Right lobe of liver (tissue), 6 donors: ENCODE results near the gene ZNF438. TPM values are rescaled to one million over a fixed set of nuclear protein-coding genes. Genes with fewer than 3 reads are reported as not detected.
"Not testable (repeated sequence)": the region's sequence is repeated elsewhere in the genome, so short reads cannot be mapped to it uniquely, and the experiment has no call there.

Experiments used
- ATAC-seq, 4 donors: fragments of 200-7000 bp; cut with Tn5 transposase; one replicate each; pipeline ENCODE4 v1.9.1; 2020; ENCODE audit warnings: mild to moderate bottlenecking in 4 of 4, moderate library complexity in 4 of 4
- DNase-seq, 3 donors: peaks; one replicate each; pipeline ENCODE4 v3.0.0-alpha.2; 2020
- H3K27ac ChIP-seq, 3 donors: fragments of 200-600 bp; one replicate each; pipeline ENCODE4 v1.8.0; 2022
- H3K27me3 ChIP-seq, 2 donors: fragments of 200-600 bp; one replicate each; pipeline ENCODE4 v1.8.0; 2022
- H3K36me3 ChIP-seq, 4 donors: fragments of 200-600 bp; sonication (generic) in 1 of 4; one replicate each; pipeline versions ENCODE4 v1.5.1 to v1.8.0; 2017 to 2022; ENCODE audit warnings: control low read depth in 1 of 4
- H3K4me1 ChIP-seq, 4 donors: fragments of 200-600 bp; sonication (generic) in 1 of 4; one replicate each; pipeline versions ENCODE4 v1.5.1 to v1.8.0; 2017 to 2022; ENCODE audit warnings: control low read depth in 1 of 4
- H3K4me3 ChIP-seq, 3 donors: fragments of 200-600 bp; one replicate each; pipeline ENCODE4 v1.8.0; 2022
- H3K9me3 ChIP-seq, 4 donors: fragments of 200-600 bp; sonication (generic) in 1 of 4; one replicate each; pipeline versions ENCODE4 v1.5.1 to v1.8.0; 2017 to 2022; ENCODE audit warnings: control low read depth in 1 of 4
- CTCF ChIP-seq, 4 donors: fragments of 200-600 bp in 3 of 4; fragments of 450-650 bp in 1 of 4; IDR thresholded peaks; one replicate each; pipeline versions ENCODE4 v1.5.1 to v1.8.0; 2016 to 2022; ENCODE audit warnings: antibody characterized with exemption in 4 of 4, mild to moderate bottlenecking in 2 of 4
- POLR2A ChIP-seq: fragments of 450-650 bp; IDR thresholded peaks from one replicate; pipeline ENCODE4 v1.6.1; 2017; ENCODE audit warnings: antibody characterized with exemption, mild to moderate bottlenecking
- WGBS: methylation state at CpG from one replicate; pipeline ENCODE4 v1.1.6; 2018; ENCODE audit warnings: low coverage, low lambda C conversion rate; ENCODE audit not compliant: insufficient coverage; ENCODE audit errors: missing lambda C conversion rate; 5-methylcytosine and 5-hydroxymethylcytosine counted together
- intact Hi-C, 2 donors: fragments of 100-400 bp; cut with DNase I; formaldehyde crosslinking; loops; one replicate each; pipeline versions ENCODE4 v1.11.2 to v1.14.1; 2022
- total RNA-seq, 6 experiments: library from RNA; depleted of rRNA in 2 of 6; stranded (reverse); fragments of >200 nt in 2 of 6; fragmentation: NEBNext Ultra II Directional in 3 of 6; extraction: Animal tissue kit (Norgen Biotek cat#: 25700) in 3 of 6; gene quantifications; one replicate each; pipeline versions ENCODE4 v1.1.0 to v1.2.4, GENCODE V29; 2016 to 2023
- donor health status: DM: no; HTN: yes; CAD: no.
- donor health status: DM: no; HTN: no; CAD: no.
- donor health status: DM: no; HTN: no; CAD: no.
- donor health status: DM: no; HTN: yes; CAD: no.
- donor health status: DM: no; HTN: yes; CAD: no.

The ZNF438 gene
- total RNA-seq, 6 experiments from 2014 or later, result 2.5 to 5.2 (median 3.3) TPM

DNA sequence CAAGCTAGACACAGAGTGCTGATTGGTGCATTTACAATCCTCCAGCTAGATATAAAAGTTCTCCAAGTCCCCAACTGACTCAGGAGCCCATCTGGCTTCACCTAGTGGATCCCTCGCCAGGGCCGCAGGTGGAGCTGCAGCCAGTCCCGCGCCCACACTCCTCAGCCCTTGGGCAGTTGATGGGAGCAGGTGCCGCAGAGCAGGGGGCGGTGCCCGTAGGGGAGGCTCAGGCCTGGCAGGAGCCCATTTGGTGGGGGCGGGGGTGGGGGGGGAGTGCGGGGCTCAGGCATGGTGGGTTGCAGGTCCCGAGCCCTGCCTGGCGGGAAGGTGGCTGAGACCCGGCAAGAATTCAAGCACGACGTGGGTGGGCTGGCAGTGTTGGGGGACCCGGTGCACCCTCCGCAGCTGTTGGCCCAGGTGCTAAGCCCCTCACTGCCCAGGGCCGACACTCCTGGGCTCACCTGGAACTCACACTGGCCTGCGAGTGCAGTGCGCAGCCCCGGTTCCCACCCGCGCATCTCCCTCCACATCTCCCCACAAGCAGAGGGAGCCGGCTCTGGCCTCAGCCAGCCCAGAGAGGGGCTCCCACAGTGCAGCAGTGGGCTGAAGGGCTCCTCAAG is 101.7 kb downstream of the ZNF438 start:
- intact Hi-C loops, result no loop called here
- TF ChIP-seq CTCF (IDR thresholded peaks at IDR 0.05), result no peak
- no peak for TF ChIP-seq POLR2A

DNA sequence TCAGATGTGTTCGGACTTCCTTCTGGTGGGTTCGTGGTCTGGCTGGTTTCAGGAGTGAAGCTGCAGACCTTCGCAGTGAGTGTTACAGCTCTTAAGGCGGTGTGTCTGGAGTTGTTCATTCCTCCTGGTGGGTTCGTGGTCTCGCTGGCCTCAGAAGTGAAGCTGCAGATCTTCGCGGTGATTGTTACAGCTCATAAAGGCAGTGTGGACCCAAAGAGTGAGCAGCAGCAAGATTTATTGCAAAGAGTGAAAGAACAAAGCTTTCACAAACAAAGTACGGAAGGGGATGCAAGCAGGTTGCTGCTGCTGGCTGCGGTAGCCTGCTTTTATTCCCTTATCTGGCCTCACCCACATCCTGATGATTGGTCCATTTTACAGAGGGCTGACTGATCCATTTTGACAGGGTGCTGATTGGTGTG is 102.3 kb downstream of the ZNF438 start:
- intact Hi-C loops, H3K36me3 ChIP-seq, H3K4me1 ChIP-seq, H3K27me3 ChIP-seq, H3K4me3 ChIP-seq, H3K27ac ChIP-seq, DNase-seq, H3K9me3 ChIP-seq, ATAC-seq: not testable (repeated sequence)
- 82% methylated on average over 3 of the region's 10 CpGs for WGBS

More for the DNA sequence above, 101.7 kb downstream of the ZNF438 start:
- Histone ChIP-seq H3K27me3 (no peaks in the 10 kb centered on the region), H3K27ac (no peak overlapping the region), H3K36me3 (no peaks in the 10 kb centered on the region), H3K4me3 (no peak overlapping the region), H3K9me3 (no peaks in the 10 kb centered on the region), H3K4me1 (no peaks in the 10 kb centered on the region)
- ATAC-seq, result no peak
- no peak for DNase-seq
- WGBS, result no CpG with 5 or more reads among the region's 23 CpGs

GRCh38 chr10:30928742-30929141 is 102.9 kb downstream of the ZNF438 start:
- ATAC-seq (no peak), DNase-seq (no peak)
- Histone ChIP-seq H3K9me3 (no peaks in the 10 kb centered on the region), H3K27me3 (no peaks in the 10 kb centered on the region), H3K4me1 (no peaks in the 10 kb centered on the region), H3K36me3 (no peaks in the 10 kb centered on the region), H3K4me3 (no peak overlapping the region), H3K27ac (no peak overlapping the region)
- intact Hi-C loops, result no loop called here
- whole genome bisulfite sequencing, result 93% methylated on average over 2 of the region's 2 CpGs
- TF ChIP-seq POLR2A (no peak), CTCF (IDR thresholded peaks at IDR 0.05) (no peak)

DNA sequence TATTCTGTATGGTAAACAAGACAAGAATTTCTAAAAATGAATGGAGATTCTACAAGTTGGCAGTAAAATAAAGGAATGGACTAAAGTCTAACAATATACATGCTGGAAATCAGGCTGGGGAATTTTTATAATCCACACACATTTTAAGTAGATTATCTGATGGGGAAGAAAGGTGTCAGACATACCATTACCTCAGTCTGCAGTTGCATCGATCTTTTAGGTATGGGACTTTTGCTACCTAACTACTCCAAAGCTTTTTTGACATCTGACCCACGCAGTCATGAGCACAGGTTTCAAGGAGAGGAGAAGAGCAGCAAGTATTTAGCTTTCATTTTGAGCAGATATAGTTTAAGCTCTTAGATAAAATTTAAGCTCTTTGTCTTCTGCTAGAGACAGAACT is 113.0 kb downstream of the ZNF438 start:
- H3K27ac ChIP-seq, result no peak overlapping the region

DNA sequence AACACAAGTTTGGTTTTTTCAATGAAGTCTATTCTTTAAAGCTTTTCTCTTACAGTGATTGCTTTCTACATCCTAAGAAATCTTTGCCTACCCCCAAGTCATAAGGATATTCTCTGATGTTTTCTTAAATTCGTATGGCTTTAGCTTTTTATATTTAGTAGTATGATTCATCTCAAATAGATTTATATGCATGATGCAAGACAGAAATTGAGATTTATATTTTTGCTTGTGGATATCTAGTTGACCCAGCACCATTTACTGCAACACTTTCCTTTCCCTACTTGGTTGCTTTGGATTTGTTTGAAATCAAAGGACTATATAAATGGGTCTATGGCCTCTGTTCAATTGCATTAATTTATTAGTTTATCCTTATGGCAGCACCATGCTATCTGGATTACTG is 113.9 kb downstream of the ZNF438 start:
- TF ChIP-seq POLR2A (no peak), CTCF (IDR thresholded peaks at IDR 0.05) (no peak)
- no peak for ATAC-seq

More for the DNA sequence above, 113.0 kb downstream of the ZNF438 start:
- Histone ChIP-seq H3K36me3 (no peaks in the 10 kb centered on the region), H3K4me1 (no peaks in the 10 kb centered on the region), H3K9me3 (no peaks in the 10 kb centered on the region), H3K4me3 (no peak overlapping the region), H3K27me3 (no peaks in the 10 kb centered on the region)
- DNase-seq, result no peak
- WGBS, result 100% methylated on average over 2 of the region's 2 CpGs
- no peak for TF ChIP-seq CTCF (IDR thresholded peaks at IDR 0.05)
- TF ChIP-seq POLR2A, result no peak
- intact Hi-C loops, result no loop called here
- ATAC-seq, result no peak

More for the DNA sequence above, 113.9 kb downstream of the ZNF438 start:
- no peaks in the 10 kb centered on the region for H3K36me3 ChIP-seq
- 82% methylated on average over 1 of the region's 1 CpG for WGBS
- no peaks in the 10 kb centered on the region for H3K9me3 ChIP-seq
- DNase-seq, result no peak
- no peaks in the 10 kb centered on the region for H3K4me1 ChIP-seq
- H3K27ac ChIP-seq, result no peak overlapping the region
- no peak overlapping the region for H3K4me3 ChIP-seq
- intact Hi-C loops, result no loop called here
- H3K27me3 ChIP-seq, result no peaks in the 10 kb centered on the region
